GM12878 (cell line): ENCODE data around the gene HCAR1. TPM values are rescaled to one million over a fixed set of nuclear protein-coding genes. Genes with fewer than 3 reads are reported as not detected.
A peak's percentile ranks its signal among the peaks of the same experiment; 100 is the strongest.
"Not testable (repeated sequence)": the region's sequence is repeated elsewhere in the genome, so short reads cannot be mapped to it uniquely, and the experiment has no call there.

ENCODE experiments used
- ATAC-seq: fragments of 200-7000 bp; cut with Tn5 transposase; 3 replicates; pipeline ENCODE4 v1.9.1; 2020; ENCODE audit warnings: mild to moderate bottlenecking, moderate library complexity
- BruUV-seq: library from RNA; stranded (reverse); fragments of 400-500 nt; replicated peaks from 2 replicates; lab custom pipeline; 2021; lab: Mats Ljungman, UMichigan
- CTCF ChIA-PET: fragments of 300-600 bp; sonication (Branson Sonifier 250); formaldehyde crosslinking; extraction: SDS; loops from one replicate; lab custom pipeline; 2021; ENCODE audit warnings: inconsistent platforms; lab: Yijun Ruan, JAX
- POLR2A ChIA-PET: fragments of 350-600 bp; formaldehyde crosslinking; extraction: SDS; loops from one replicate; lab custom pipeline; 2021; ENCODE audit warnings: inconsistent platforms; lab: Charles Lee
- RAD21 ChIA-PET: fragments of 300-600 bp; sonication (Branson Sonifier 250); formaldehyde crosslinking; loops from one replicate; lab custom pipeline; 2023; ENCODE audit warnings: antibody characterized with exemption; ENCODE audit not compliant: unreplicated experiment; lab: Charles Lee
- SMC1A ChIA-PET: fragments of 300-600 bp; sonication (Branson Sonifier 250); formaldehyde crosslinking; loops from one replicate; lab custom pipeline; 2023; ENCODE audit not compliant: unreplicated experiment, uncharacterized antibody; lab: Charles Lee
- DNase-seq: peaks from one replicate; pipeline ENCODE4 v3.0.0-alpha.2; 2011; ENCODE audit warnings: low read depth, low spot score
- FAIRE-seq: peaks from 3 replicates; lab custom pipeline; 2011; peaks lifted over from hg19 to GRCh38; lab: Jason Lieb, UNC
- H2AFZ ChIP-seq: 2 replicates; pipeline ENCODE4 v1.6.0; 2011; ENCODE audit warnings: low read depth, low read length, control low read depth; ENCODE audit not compliant: control insufficient read depth
- H3K27ac ChIP-seq: 2 replicates; pipeline ENCODE4 v1.5.1; 2011; ENCODE audit warnings: control low read depth; ENCODE audit not compliant: control insufficient read depth, insufficient read depth
- H3K27me3 ChIP-seq, 2 experiments: replicated peaks in 1 of 2; 2 replicates each; pipeline versions ENCODE4 v1.6.0 to v1.6.1; 2011; ENCODE audit warnings: low read length in 1 of 2; ENCODE audit not compliant: control insufficient read depth in 2 of 2, insufficient read depth in 2 of 2
- H3K36me3 ChIP-seq, 2 experiments: 2 replicates each; pipeline ENCODE4 v1.5.1; 2011; ENCODE audit warnings: low read length in 1 of 2; ENCODE audit not compliant: control insufficient read depth in 2 of 2, insufficient read depth in 2 of 2
- H3K4me1 ChIP-seq: 2 replicates; pipeline ENCODE4 v1.6.1; 2011; ENCODE audit warnings: mild to moderate bottlenecking, low read length, moderate library complexity, mixed read lengths; ENCODE audit not compliant: control insufficient read depth, insufficient read depth
- H3K4me2 ChIP-seq: 2 replicates; pipeline ENCODE4 v1.6.0; 2011; ENCODE audit warnings: control low read depth; ENCODE audit not compliant: control insufficient read depth, insufficient read depth
- H3K4me3 ChIP-seq: fragments of 200-600 bp; sonication (generic); 2 replicates; pipeline ENCODE4 v1.5.1; 2016
- H3K79me2 ChIP-seq: 2 replicates; pipeline ENCODE4 v1.6.0; 2011; ENCODE audit warnings: low read length; ENCODE audit not compliant: control insufficient read depth, insufficient read depth
- H3K9ac ChIP-seq: 2 replicates; pipeline ENCODE4 v1.8.0; 2011; ENCODE audit warnings: low read length, control low read depth, mixed read lengths; ENCODE audit not compliant: control insufficient read depth, insufficient read depth
- H3K9me3 ChIP-seq: replicated peaks from 3 replicates; pipeline ENCODE4 v1.5.1; 2011; ENCODE audit warnings: mild to moderate bottlenecking, low read length; ENCODE audit not compliant: control insufficient read depth, insufficient read depth
- H4K20me1 ChIP-seq: 2 replicates; pipeline ENCODE4 v1.6.0; 2011; ENCODE audit not compliant: control insufficient read depth, insufficient read depth
- ATF7 ChIP-seq: fragments of 450-650 bp; IDR thresholded peaks from 2 replicates; pipeline ENCODE4 v1.6.1; 2016; ENCODE audit warnings: low read depth, mild to moderate bottlenecking
- EED ChIP-seq: sonication (generic); IDR thresholded peaks from 2 replicates; pipeline ENCODE4 v1.6.1; 2016; ENCODE audit warnings: antibody characterized with exemption, low read depth
- HDGF ChIP-seq: fragments of 450-650 bp; IDR thresholded peaks from 2 replicates; pipeline ENCODE4 v1.6.1; 2016; ENCODE audit warnings: antibody characterized with exemption
- IKZF2 ChIP-seq, 2 experiments: fragments of 450-650 bp; IDR thresholded peaks; 2 replicates each; pipeline ENCODE4 v1.6.1; 2017; ENCODE audit warnings: mild to moderate bottlenecking in 2 of 2, moderate library complexity in 2 of 2
- MTA2 ChIP-seq: fragments of 450-650 bp; IDR thresholded peaks from 2 replicates; pipeline ENCODE4 v1.6.1; 2016; ENCODE audit warnings: low read depth, mild to moderate bottlenecking, moderate library complexity
- NBN ChIP-seq: fragments of 450-650 bp; IDR thresholded peaks from 2 replicates; pipeline ENCODE4 v1.6.1; 2016
- SPI1 ChIP-seq: IDR thresholded peaks from 2 replicates; pipeline ENCODE4 v1.6.1; 2011; ENCODE audit warnings: low read depth, mild to moderate bottlenecking, low read length, moderate library complexity, borderline replicate concordance; ENCODE audit not compliant: insufficient read depth
- YBX1 ChIP-seq: fragments of 450-650 bp; IDR thresholded peaks from 2 replicates; pipeline ENCODE4 v1.6.1; 2016; ENCODE audit warnings: antibody characterized with exemption
- WGBS: methylation state at CpG from one replicate; pipeline ENCODE4 v1.1.6; 2016; ENCODE audit warnings: low lambda C conversion rate; ENCODE audit not compliant: insufficient replicate concordance, insufficient coverage; ENCODE audit errors: missing lambda C conversion rate; 5-methylcytosine and 5-hydroxymethylcytosine counted together
- in situ Hi-C: fragments of 300-500 bp; cut with MboI; formaldehyde crosslinking; loops from 9 replicates; pipeline ENCODE4 v1.14.3; 2018; ENCODE audit warnings: mixed read lengths
- intact Hi-C: fragments of 100-400 bp; cut with micrococcal nuclease; formaldehyde crosslinking; loops from one replicate; pipeline ENCODE4 v1.14.2; 2022; ENCODE audit not compliant: unreplicated experiment
- polyA plus RNA-seq, 11 experiments: library from polyadenylated mRNA; depleted of rRNA in 4 of 11; unstranded in 6 of 11; stranded (reverse) in 5 of 11; fragments of >200 nt; fragmentation: Nextera tagmentation in 4 of 11; fragmentation: Illumina TruSeq in 1 of 11; extraction: Ambion mirVana in 4 of 11; extraction: Trizol in 1 of 11; gene quantifications; 1 replicate in 1 of 11; 2 replicates in 10 of 11; pipeline versions ENCODE4 v1.2.1 to v1.2.3, GENCODE V29; 2011 to 2016; ENCODE audit warnings: inconsistent platforms in 2 of 11, missing spikeins in 2 of 11, low read depth in 1 of 11
- total RNA-seq, 4 experiments: library from RNA; depleted of rRNA in 3 of 4; stranded (reverse); fragments of >200 nt in 3 of 4; fragmentation: Illumina TruSeq in 1 of 4; extraction: Trizol in 1 of 4; gene quantifications; 2 replicates each; pipeline versions ENCODE4 v1.2.1 to v1.2.3, GENCODE V29; 2013 to 2021

The HCAR1 gene
- total and polyA plus RNA-seq, 10 of the 15 experiments (the other 5 are each of a cell fraction or from before 2014, with no cell fraction given) = 0.01 to 0.05 (median 0.04) TPM; not detected in 7

GRCh38 chr12:122713491-122714188 lies 17.0 kb downstream of the HCAR1 start:
- H4K20me1 ChIP-seq, in situ Hi-C loops, POLR2A ChIA-PET, DNase-seq, H3K4me2 ChIP-seq, H3K36me3 ChIP-seq, BruUV-seq, H3K79me2 ChIP-seq, H2AFZ ChIP-seq, H3K27me3 ChIP-seq, CTCF ChIA-PET, H3K9ac ChIP-seq, H3K4me3 ChIP-seq, RAD21 ChIA-PET, H3K4me1 ChIP-seq, H3K27ac ChIP-seq, intact Hi-C loops, H3K9me3 ChIP-seq, SMC1A ChIA-PET: not testable (repeated sequence)
- FAIRE-seq = peak; percentile 69
- TF ChIP-seq EED = peak; percentile 62
- peak; percentile 63 for ATAC-seq
- 33% methylated on average over 3 of the region's 10 CpGs for WGBS

- FAIRE-seq, in situ Hi-C loops, H3K9me3 ChIP-seq, H2AFZ ChIP-seq, H3K36me3 ChIP-seq, H3K9ac ChIP-seq, H3K79me2 ChIP-seq, RAD21 ChIA-PET, intact Hi-C loops, H4K20me1 ChIP-seq, H3K27ac ChIP-seq, DNase-seq, H3K4me3 ChIP-seq, H3K4me2 ChIP-seq, SMC1A ChIA-PET, CTCF ChIA-PET, BruUV-seq, H3K4me1 ChIP-seq, H3K27me3 ChIP-seq: not testable (repeated sequence)
- peak; percentile 61; the same call in 2 of the 3 replicates for ATAC-seq
- POLR2A ChIA-PET = interaction anchor here (0.7 kb wide), 1 partner anchor 74 kb away, joined by 4 read pairs; no protein-coding TSS in a partner anchor
- WGBS = 60% methylated on average over 1 of the region's 1 CpG
- TF ChIP-seq ATF7 (peak; percentile 22; the same call in 1 of the 2 replicates), NBN (peak; percentile 81), YBX1 (peak; percentile 43; the same call in 1 of the 2 replicates), IKZF2 (IDR thresholded peaks at IDR 0.05) (peak; percentile 34 to 62; a peak in 2 of 4 replicates), HDGF (0 out of 2 replicates have a peak, but pooled peaks have one; percentile 21), MTA2 (0 out of 2 replicates have a peak, but pooled peaks have one; percentile 28), SPI1 (peak; percentile 50)
These were observed 19.4 kb downstream of the HCAR1 start for GRCh38 chr12:122711266-122711665.

- H3K9ac ChIP-seq, H3K4me1 ChIP-seq, ATAC-seq, H3K27me3 ChIP-seq, H3K4me2 ChIP-seq, H3K4me3 ChIP-seq, H3K27ac ChIP-seq, H3K36me3 ChIP-seq, FAIRE-seq, H3K9me3 ChIP-seq, H4K20me1 ChIP-seq, H3K79me2 ChIP-seq, SMC1A ChIA-PET, RAD21 ChIA-PET, in situ Hi-C loops, intact Hi-C loops, H2AFZ ChIP-seq, POLR2A ChIA-PET, DNase-seq, BruUV-seq, CTCF ChIA-PET: not testable (repeated sequence)
- 98% methylated on average over 2 of the region's 2 CpGs for WGBS
These were observed 20.3 kb downstream of the HCAR1 start for GRCh38 chr12:122710341-122710740.
